NB4 (cell line): ENCODE data around the gene RPTOR.

Source experiments
- DNase-seq: peaks from one replicate; pipeline ENCODE4 v3.0.0; 2010; ENCODE audit warnings: low read depth
- H3K4me3 ChIP-seq: one replicate; pipeline ENCODE4 v1.5.1; 2011; ENCODE audit warnings: mild to moderate bottlenecking, low read depth, low read length, moderate library complexity
- CTCF ChIP-seq: IDR thresholded peaks from one replicate; pipeline ENCODE4 v1.5.1; 2012; ENCODE audit warnings: low read depth, low read length
- MAX ChIP-seq: IDR thresholded peaks from 2 replicates; pipeline ENCODE4 v1.6.1; 2011; ENCODE audit warnings: low read depth, low read length
- MYC ChIP-seq: IDR thresholded peaks from 2 replicates; pipeline ENCODE4 v1.6.1; 2011; ENCODE audit warnings: low read depth, low read length
- POLR2A ChIP-seq: IDR thresholded peaks from 2 replicates; pipeline ENCODE4 v1.6.1; 2011; ENCODE audit warnings: mild to moderate bottlenecking; ENCODE audit not compliant: insufficient read length; ENCODE audit errors: extremely low read depth

RPTOR gene

GRCh38 chr17:80998118-80998747 lies 453.6 kb downstream of the RPTOR start:
- no peak for DNase-seq
- TF ChIP-seq MYC: no peak
- no peak for TF ChIP-seq MAX
- H3K4me3 ChIP-seq: peak overlapping the region; percentile 11

- TF ChIP-seq MYC (no peak), MAX (no peak), CTCF (no peak), POLR2A (no peak)
- no peak for DNase-seq
- H3K4me3 ChIP-seq: no peak overlapping the region
Observed at GRCh38 chr17:80998748-80999535, 454.3 kb downstream of the RPTOR start.

GRCh38 chr17:80999536-81000333 lies 455.1 kb downstream of the RPTOR start:
- no peak for DNase-seq
- no peak overlapping the region for H3K4me3 ChIP-seq
- TF ChIP-seq MYC (no peak), POLR2A (no peak), CTCF (no peak), MAX (no peak)

GRCh38 chr17:81000334-81000630 lies 455.6 kb downstream of the RPTOR start:
- no peak for DNase-seq
- TF ChIP-seq POLR2A: no peak
- no peak for TF ChIP-seq CTCF
- TF ChIP-seq MAX: no peak
- TF ChIP-seq MYC: no peak
- H3K4me3 ChIP-seq: no peak overlapping the region

GRCh38 chr17:81000631-81001357 lies 456.2 kb downstream of the RPTOR start:
- TF ChIP-seq POLR2A (no peak), MAX (no peak), CTCF (no peak), MYC (no peak)
- no peak overlapping the region for H3K4me3 ChIP-seq
- no peak for DNase-seq
